Large intestine (tissue), 3 donors: Measurements from ENCODE around the gene OST4. TPM values are rescaled to one million over a fixed set of nuclear protein-coding genes. Genes with fewer than 3 reads are reported as not detected.

ENCODE experiments used
- DNase-seq, 2 donors: peaks; one replicate each; pipeline versions ENCODE4 v3.0.0 to v3.0.0-alpha.2; 2013
- H3K27ac ChIP-seq: one replicate; pipeline ENCODE4 v1.5.1; 2013; ENCODE audit warnings: low read length
- H3K27me3 ChIP-seq: 2 replicates; pipeline ENCODE4 v1.6.1; 2013; ENCODE audit warnings: low read length; ENCODE audit not compliant: control insufficient read depth, insufficient read depth
- H3K36me3 ChIP-seq: 2 replicates; pipeline ENCODE4 v1.6.1; 2013; ENCODE audit warnings: low read length; ENCODE audit not compliant: control insufficient read depth, insufficient read depth
- H3K4me1 ChIP-seq: one replicate; pipeline ENCODE4 v1.6.1; 2013; ENCODE audit warnings: low read length; ENCODE audit not compliant: control insufficient read depth, insufficient read depth
- H3K4me3 ChIP-seq: one replicate; pipeline ENCODE4 v1.5.1; 2013; ENCODE audit warnings: low read length
- H3K9me3 ChIP-seq: one replicate; pipeline ENCODE4 v1.6.1; 2013; ENCODE audit warnings: mild to moderate bottlenecking, low read depth, low read length, moderate library complexity; ENCODE audit not compliant: control insufficient read depth
- WGBS: methylation state at CpG from one replicate; pipeline ENCODE4 v1.1.5; 2013; ENCODE audit warnings: low lambda C conversion rate; ENCODE audit not compliant: insufficient coverage; 5-methylcytosine and 5-hydroxymethylcytosine counted together
- polyA plus RNA-seq: library from polyadenylated mRNA; unstranded; fragments of 120-200 nt; gene quantifications from one replicate; pipeline ENCODE4 v1.2.1, GENCODE V29; 2013

OST4 gene
- polyA plus RNA-seq, 1 donor, result 313 TPM

DNA sequence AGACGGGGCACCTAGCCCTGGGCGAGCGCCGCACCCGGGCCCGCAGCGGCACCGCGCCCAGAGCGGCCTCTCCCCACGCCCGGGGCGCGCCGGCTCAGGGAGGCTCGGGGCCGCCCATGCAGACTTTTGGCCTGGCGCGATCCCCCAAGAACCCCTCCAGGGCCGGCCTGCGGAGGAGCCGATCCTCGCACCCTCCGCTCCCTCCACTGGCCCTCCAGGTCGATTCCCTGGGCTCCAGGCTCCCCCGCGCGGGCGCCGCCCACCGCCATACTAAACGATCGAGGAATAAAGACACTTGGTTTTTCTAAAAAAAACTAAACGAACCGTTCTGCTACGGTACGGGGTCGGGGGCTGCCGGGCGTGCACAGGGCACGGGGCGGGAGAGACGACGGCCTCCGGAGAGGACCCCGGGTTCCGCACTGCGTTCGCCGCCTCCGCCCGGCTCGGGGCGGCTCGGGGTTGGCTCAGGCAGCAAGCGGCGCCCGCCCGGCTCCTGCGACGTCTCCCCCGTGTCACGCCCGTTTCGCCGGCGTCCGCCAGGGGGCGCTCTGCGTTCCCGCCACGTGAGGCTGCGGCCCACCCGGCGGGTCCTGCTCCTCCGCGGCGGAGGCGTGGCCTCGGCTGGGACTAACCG lies 14.8 kb upstream of the OST4 start:
- Histone ChIP-seq H3K4me1 (peaks cover 32% of the 10 kb centered on the region), H3K27ac (peak overlapping the region; percentile 81), H3K9me3 (no peaks in the 10 kb centered on the region), H3K36me3 (peaks cover 9% of the 10 kb centered on the region), H3K4me3 (peak overlapping the region; percentile 58), H3K27me3 (no peaks in the 10 kb centered on the region)
- DNase-seq, result peak; percentile 96 to 97
- no CpG with 5 or more reads among the region's 81 CpGs for WGBS

- no peaks in the 10 kb centered on the region for H3K9me3 ChIP-seq
- WGBS, result no CpG with 5 or more reads among the region's 38 CpGs
- H3K36me3 ChIP-seq, result peaks cover 9% of the 10 kb centered on the region
- no peaks in the 10 kb centered on the region for H3K27me3 ChIP-seq
- peak overlapping the region; percentile 58 for H3K4me3 ChIP-seq
- H3K27ac ChIP-seq, result peak overlapping the region; percentile 81
- peaks cover 26% of the 10 kb centered on the region for H3K4me1 ChIP-seq
- peak; percentile 61 to 85 for DNase-seq
Measured at GRCh38 chr2:27085673-27086089, 14.2 kb upstream of the OST4 start.

GRCh38 chr2:27085062-27085672 lies 13.7 kb upstream of the OST4 start:
- H3K4me3 ChIP-seq, result peak overlapping the region; percentile 58
- H3K4me1 ChIP-seq, result peaks cover 24% of the 10 kb centered on the region
- no peaks in the 10 kb centered on the region for H3K27me3 ChIP-seq
- H3K27ac ChIP-seq, result peak overlapping the region; percentile 81
- H3K9me3 ChIP-seq, result no peaks in the 10 kb centered on the region
- WGBS, result no CpG with 5 or more reads among the region's 10 CpGs
- no peak for DNase-seq
- H3K36me3 ChIP-seq, result peaks cover 9% of the 10 kb centered on the region

- no peaks in the 10 kb centered on the region for H3K9me3 ChIP-seq
- H3K4me1 ChIP-seq, result peaks cover 22% of the 10 kb centered on the region
- peaks cover 9% of the 10 kb centered on the region for H3K36me3 ChIP-seq
- H3K27ac ChIP-seq, result no peak overlapping the region
- no peaks in the 10 kb centered on the region for H3K27me3 ChIP-seq
- no peak for DNase-seq
- WGBS, result no CpG with 5 or more reads among the region's 6 CpGs
- H3K4me3 ChIP-seq, result no peak overlapping the region
Measured at GRCh38 chr2:27084297-27085061, 13.0 kb upstream of the OST4 start.

- peaks cover 15% of the 10 kb centered on the region for H3K4me1 ChIP-seq
- no CpG with 5 or more reads among the region's 20 CpGs for WGBS
- H3K4me3 ChIP-seq, result no peak overlapping the region
- H3K9me3 ChIP-seq, result peaks cover 5% of the 10 kb centered on the region
- H3K36me3 ChIP-seq, result peaks cover 5% of the 10 kb centered on the region
- H3K27me3 ChIP-seq, result peaks cover 4% of the 10 kb centered on the region
- no peak overlapping the region for H3K27ac ChIP-seq
- no peak for DNase-seq
Measured at GRCh38 chr2:27083410-27084296, 12.2 kb upstream of the OST4 start.

GRCh38 chr2:27082773-27083409 lies 11.4 kb upstream of the OST4 start:
- Histone ChIP-seq H3K4me1 (peaks cover 15% of the 10 kb centered on the region), H3K4me3 (no peak overlapping the region), H3K36me3 (peaks cover 5% of the 10 kb centered on the region)

DNA sequence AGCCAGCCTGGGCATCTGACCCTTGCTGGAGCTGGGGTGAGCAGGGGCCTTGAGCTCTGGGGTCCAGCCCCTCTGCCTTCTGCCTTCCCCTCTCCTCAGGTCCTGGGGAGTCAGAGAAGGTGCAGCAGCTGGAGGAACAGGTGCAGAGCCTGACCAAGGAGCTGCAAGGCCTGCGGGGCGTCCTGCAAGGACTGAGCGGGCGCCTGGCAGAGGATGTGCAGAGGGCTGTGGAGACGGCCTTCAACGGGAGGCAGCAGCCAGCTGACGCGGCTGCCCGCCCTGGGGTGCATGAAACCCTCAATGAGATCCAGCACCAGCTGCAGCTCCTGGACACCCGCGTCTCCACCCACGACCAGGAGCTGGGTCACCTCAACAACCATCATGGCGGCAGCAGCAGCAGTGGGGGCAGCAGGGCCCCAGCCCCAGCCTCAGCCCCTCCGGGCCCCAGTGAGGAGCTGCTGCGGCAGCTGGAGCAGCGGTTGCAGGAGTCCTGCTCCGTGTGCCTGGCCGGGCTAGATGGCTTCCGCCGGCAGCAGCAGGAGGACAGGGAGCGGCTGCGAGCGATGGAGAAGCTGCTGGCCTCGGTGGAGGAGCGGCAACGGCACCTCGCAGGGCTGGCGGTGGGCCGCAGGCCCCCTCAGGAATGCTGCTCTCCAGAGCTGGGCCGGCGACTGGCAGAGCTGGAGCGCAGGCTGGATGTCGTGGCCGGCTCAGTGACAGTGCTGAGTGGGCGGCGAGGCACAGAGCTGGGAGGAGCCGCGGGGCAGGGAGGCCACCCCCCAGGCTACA lies 10.7 kb upstream of the OST4 start:
- Histone ChIP-seq H3K4me3 (no peak overlapping the region), H3K27me3 (peaks cover 7% of the 10 kb centered on the region), H3K4me1 (peaks cover 15% of the 10 kb centered on the region), H3K9me3 (peaks cover 8% of the 10 kb centered on the region), H3K36me3 (peaks cover 5% of the 10 kb centered on the region), H3K27ac (no peak overlapping the region)
- no CpG with 5 or more reads among the region's 38 CpGs for WGBS
- no peak for DNase-seq

More at GRCh38 chr2:27082773-27083409, 11.4 kb upstream of the OST4 start:
- WGBS, result no CpG with 5 or more reads among the region's 27 CpGs
- Histone ChIP-seq H3K27ac (no peak overlapping the region), H3K9me3 (peaks cover 8% of the 10 kb centered on the region), H3K27me3 (peaks cover 5% of the 10 kb centered on the region)
- no peak for DNase-seq

- peaks cover 8% of the 10 kb centered on the region for H3K9me3 ChIP-seq
- H3K27ac ChIP-seq, result peak overlapping the region; percentile 16
- H3K4me3 ChIP-seq, result peak overlapping the region; percentile 50
- H3K4me1 ChIP-seq, result peaks cover 13% of the 10 kb centered on the region
- WGBS, result no CpG with 5 or more reads among the region's 14 CpGs
- DNase-seq, result no peak
- H3K27me3 ChIP-seq, result peaks cover 8% of the 10 kb centered on the region
- H3K36me3 ChIP-seq, result peaks cover 5% of the 10 kb centered on the region
Measured at GRCh38 chr2:27080603-27080936, 9.1 kb upstream of the OST4 start.

GRCh38 chr2:27080140-27080469 lies 8.7 kb upstream of the OST4 start:
- Histone ChIP-seq H3K27me3 (peaks cover 8% of the 10 kb centered on the region), H3K4me3 (peak overlapping the region; percentile 50), H3K27ac (peak overlapping the region; percentile 16), H3K4me1 (peaks cover 9% of the 10 kb centered on the region), H3K9me3 (peaks cover 8% of the 10 kb centered on the region), H3K36me3 (peaks cover 5% of the 10 kb centered on the region)
- no peak for DNase-seq
- WGBS, result no CpG with 5 or more reads among the region's 7 CpGs
